ENCODE results near the gene SLC16A2. TPM values are rescaled to one million over a fixed set of nuclear protein-coding genes. Genes with fewer than 3 reads are reported as not detected.

The SLC16A2 gene
- total and polyA plus RNA-seq, 10 of the 15 experiments (the other 5 are each of a cell fraction or from before 2014, with no cell fraction given) = 0.08 to 0.13 TPM; not detected in 8

DNA sequence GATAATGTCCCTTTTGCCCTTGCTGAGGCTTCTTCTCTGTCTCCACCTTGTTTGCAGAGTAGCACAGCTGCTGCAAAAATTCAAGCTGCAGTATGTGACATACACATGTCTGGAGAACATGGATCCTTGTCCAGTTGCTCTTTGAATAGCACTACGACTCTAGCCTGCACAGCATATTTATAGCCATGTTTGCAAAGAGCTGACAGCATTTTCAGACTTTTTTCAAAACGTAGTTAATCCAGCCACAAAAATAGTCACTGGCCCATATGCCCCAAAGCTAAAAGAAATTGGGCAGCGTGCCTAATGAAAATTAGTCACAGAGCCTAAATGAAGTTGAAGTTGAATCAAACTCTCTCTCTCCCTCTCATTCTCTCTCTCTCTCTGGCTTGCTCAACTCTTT lies 17.5 kb downstream of the SLC16A2 start:
- intact Hi-C loops (cut with micrococcal nuclease; ENCODE audit: unreplicated experiment) = no loop called here
- ChIA-PET RAD21 (ENCODE audit: unreplicated experiment) (no interaction called here), POLR2A (no interaction called here), CTCF (interaction anchor here (0.8 kb wide), 1 partner anchor 113 kb away, joined by 3 read pairs; no protein-coding TSS in a partner anchor), SMC1A (ENCODE audit: uncharacterized antibody, unreplicated experiment) (no interaction called here)
- Histone ChIP-seq H3K4me3 (no peak overlapping the region), H2AFZ (ENCODE audit: control insufficient read depth, low read depth, low read length) (no peak overlapping the region), H3K27me3 (replicated peaks in 1 of 2; ENCODE audit: control insufficient read depth in 2 of 2, insufficient read depth in 2 of 2, low read length in 1 of 2) (no peaks in the 10 kb centered on the region), H3K4me2 (ENCODE audit: control insufficient read depth, insufficient read depth) (no peak overlapping the region), H3K9ac (ENCODE audit: control insufficient read depth, insufficient read depth, low read length) (no peak overlapping the region), H3K79me2 (ENCODE audit: control insufficient read depth, insufficient read depth, low read length) (no peaks in the 10 kb centered on the region), H3K4me1 (ENCODE audit: control insufficient read depth, insufficient read depth, low read length) (no peaks in the 10 kb centered on the region), H3K27ac (ENCODE audit: control insufficient read depth, insufficient read depth) (no peak overlapping the region), H4K20me1 (ENCODE audit: control insufficient read depth, insufficient read depth) (no peaks in the 10 kb centered on the region), H3K36me3 (ENCODE audit: control insufficient read depth in 2 of 2, insufficient read depth in 2 of 2, low read length in 1 of 2) (no peaks in the 10 kb centered on the region), H3K9me3 (replicated peaks; ENCODE audit: control insufficient read depth, insufficient read depth, low read length) (no peaks in the 10 kb centered on the region)
- no TSS peak for BruUV-seq (replicated peaks)
- no peak for FAIRE-seq
- no peak for DNase-seq (ENCODE audit: low read depth, low spot score)
- no peak for ATAC-seq
- 10% methylated on average over 3 of the region's 3 CpGs for WGBS (ENCODE audit: insufficient coverage, insufficient replicate concordance, low lambda C conversion rate, missing lambda C conversion rate)
- in situ Hi-C loops (cut with MboI) = no loop called here
- no peak for TF ChIP-seq TCF3 (IDR thresholded peaks at IDR 0.05; ENCODE audit: borderline replicate concordance, insufficient read depth, low read depth, low read length)
- TF ChIP-seq, protein P1, sequence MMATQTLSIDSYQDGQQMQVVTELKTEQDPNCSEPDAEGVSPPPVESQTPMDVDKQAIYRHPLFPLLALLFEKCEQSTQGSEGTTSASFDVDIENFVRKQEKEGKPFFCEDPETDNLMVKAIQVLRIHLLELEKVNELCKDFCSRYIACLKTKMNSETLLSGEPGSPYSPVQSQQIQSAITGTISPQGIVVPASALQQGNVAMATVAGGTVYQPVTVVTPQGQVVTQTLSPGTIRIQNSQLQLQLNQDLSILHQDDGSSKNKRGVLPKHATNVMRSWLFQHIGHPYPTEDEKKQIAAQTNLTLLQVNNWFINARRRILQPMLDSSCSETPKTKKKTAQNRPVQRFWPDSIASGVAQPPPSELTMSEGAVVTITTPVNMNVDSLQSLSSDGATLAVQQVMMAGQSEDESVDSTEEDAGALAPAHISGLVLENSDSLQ (IDR thresholded peaks at IDR 0.05) = no peak
- no peak for TF ChIP-seq POLR2A (IDR thresholded peaks at IDR 0.05; ENCODE audit: low read depth, low read length)
- no peak for TF ChIP-seq LARP7 (IDR thresholded peaks at IDR 0.05)
- TF ChIP-seq HDGF (IDR thresholded peaks at IDR 0.05) = no peak
- TF ChIP-seq BMI1 (IDR thresholded peaks at IDR 0.05; ENCODE audit: borderline replicate concordance) = no peak
- no peak for TF ChIP-seq EP300 (IDR thresholded peaks at IDR 0.05; ENCODE audit: borderline replicate concordance in 1 of 2, control insufficient read depth in 1 of 2, low read depth in 2 of 2, low read length in 2 of 2)
- TF ChIP-seq, protein P2, sequence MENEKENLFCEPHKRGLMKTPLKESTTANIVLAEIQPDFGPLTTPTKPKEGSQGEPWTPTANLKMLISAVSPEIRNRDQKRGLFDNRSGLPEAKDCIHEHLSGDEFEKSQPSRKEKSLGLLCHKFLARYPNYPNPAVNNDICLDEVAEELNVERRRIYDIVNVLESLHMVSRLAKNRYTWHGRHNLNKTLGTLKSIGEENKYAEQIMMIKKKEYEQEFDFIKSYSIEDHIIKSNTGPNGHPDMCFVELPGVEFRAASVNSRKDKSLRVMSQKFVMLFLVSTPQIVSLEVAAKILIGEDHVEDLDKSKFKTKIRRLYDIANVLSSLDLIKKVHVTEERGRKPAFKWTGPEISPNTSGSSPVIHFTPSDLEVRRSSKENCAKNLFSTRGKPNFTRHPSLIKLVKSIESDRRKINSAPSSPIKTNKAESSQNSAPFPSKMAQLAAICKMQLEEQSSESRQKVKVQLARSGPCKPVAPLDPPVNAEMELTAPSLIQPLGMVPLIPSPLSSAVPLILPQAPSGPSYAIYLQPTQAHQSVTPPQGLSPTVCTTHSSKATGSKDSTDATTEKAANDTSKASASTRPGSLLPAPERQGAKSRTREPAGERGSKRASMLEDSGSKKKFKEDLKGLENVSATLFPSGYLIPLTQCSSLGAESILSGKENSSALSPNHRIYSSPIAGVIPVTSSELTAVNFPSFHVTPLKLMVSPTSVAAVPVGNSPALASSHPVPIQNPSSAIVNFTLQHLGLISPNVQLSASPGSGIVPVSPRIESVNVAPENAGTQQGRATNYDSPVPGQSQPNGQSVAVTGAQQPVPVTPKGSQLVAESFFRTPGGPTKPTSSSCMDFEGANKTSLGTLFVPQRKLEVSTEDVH (IDR thresholded peaks at IDR 0.05; ENCODE audit: low read depth, partially characterized antibody) = no peak
- TF ChIP-seq TCF7 (IDR thresholded peaks at IDR 0.05; ENCODE audit: borderline replicate concordance) = no peak
- TF ChIP-seq POLR2AphosphoS2 (IDR thresholded peaks at IDR 0.05; ENCODE audit: low read depth, low read length) = no peak
- TF ChIP-seq NR2C2 (IDR thresholded peaks at IDR 0.05; ENCODE audit: borderline replicate concordance, control insufficient read depth, insufficient read length, low read depth) = no peak
